CD4-positive, alpha-beta T cell treated with Interleukin-4 for 1 hour (primary cell): ENCODE results near the gene GNPTG.

ENCODE experiments used
- DNase-seq, 2 donors: peaks; one replicate each; pipeline ENCODE4 v3.0.0-alpha.2; 2020 to 2022

Gene GNPTG

DNA sequence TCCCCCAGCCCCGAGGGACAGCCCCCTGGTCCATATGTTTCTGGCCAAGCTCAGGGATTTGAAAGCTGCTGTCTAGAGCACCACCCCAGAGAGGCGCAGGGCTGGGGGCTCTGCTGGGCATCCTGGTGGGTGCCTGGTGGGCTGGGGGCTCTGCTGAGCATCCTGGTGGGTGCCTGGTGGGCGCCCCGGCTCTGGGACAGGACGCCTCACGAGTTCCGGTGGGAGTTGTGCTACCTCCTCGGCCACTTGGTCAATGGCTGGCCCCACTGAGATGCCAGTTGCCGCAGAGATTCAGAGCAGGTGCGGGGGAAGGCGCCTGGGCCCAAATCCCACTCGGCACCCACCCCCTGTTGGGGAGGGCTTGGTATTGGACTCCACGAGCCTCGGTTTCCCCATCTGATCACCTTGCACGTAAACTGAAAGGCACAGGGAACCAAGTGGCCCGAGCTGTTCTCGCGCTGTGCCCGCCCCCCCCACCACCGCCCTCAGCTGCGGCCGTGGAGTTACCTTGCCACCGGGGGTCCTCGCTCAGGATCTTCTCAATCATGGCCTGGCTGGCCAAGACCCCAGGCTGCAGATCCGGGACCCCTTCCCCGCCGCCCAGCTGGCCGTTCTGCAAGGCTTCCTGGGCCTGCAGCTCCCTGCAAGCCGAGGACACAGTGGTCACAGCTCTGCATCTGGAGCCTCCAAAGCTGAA lies 49.5 kb downstream of the GNPTG start:
- DNase-seq = no peak

DNA sequence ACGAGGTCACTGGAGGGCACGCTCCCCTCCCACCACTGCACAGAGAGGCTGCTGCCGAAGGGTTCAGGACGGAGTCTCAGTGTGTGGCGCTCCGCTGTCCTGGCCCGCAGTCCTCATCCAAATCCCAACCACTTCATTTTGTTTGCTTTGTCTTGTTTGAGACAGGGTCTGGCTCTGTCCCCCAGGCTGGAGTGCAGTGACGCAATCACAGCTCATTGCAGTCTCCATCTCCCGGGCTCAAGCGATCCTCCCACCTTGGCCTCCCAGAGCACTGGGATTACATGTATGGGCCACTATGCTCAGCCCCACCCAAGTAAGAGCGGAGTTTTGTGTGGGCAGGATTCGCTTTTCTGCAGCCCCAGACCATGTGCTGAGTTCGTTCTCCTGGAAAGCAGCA lies 50.0 kb downstream of the GNPTG start:
- no peak for DNase-seq

DNA sequence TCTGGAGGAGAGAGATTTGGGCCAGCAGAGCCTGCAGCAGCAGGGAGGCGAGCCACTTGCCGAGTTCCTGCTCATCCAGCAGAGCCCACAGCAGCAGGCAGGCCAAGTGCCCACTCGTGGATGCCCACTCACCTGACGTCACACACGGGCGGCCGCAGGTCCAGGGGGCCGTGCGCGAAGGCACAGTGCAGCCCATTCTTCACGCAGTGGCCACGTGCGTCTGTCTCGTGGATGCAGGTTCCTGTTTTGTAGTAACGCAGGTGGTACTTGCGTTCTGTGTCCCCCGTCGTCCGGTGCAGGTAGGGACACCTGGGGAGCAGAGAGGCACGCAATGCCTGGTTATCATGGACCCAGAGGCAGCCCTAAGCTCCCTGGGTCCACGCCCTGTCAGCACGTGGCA lies 51.3 kb downstream of the GNPTG start:
- DNase-seq = no peak

DNA sequence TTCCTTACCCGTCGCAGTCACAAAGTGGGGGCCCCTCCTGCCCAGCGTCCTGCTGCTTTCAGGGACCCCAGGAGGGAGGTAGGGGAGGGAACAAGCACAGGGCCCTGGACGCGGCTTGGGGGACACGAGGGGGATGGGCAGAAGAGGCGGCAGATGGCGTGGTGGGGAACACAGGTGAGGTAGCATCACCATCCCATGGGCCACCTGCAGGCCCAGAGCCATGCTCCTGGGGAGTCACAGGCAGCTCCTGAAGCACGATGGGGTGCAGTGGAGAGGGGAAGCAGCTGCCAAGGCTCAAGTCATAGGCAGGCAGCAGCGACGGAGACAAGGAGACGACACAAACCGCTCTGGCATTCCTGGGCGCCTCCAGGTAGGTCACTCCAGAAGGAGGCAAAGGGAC lies 52.0 kb downstream of the GNPTG start:
- DNase-seq = no peak

DNA sequence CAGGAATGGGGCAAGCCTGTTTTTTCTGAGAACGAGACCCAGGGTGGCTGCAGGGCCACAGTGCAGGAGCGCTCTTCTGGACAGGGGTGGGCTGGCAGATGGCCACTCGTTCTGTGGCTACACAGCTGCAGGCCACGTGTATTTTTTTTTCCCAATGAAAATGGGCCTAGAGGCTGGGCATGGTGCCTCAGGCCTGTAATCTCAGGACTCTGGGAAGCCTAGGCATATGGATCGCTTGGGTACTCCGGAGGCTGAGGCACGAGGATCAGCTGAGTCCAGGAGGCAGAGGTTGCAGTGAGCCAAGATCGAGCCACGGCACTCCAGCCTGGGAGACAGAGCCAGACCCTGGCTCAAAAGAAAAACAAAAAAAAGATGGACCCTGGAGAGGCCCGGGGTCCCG lies 56.0 kb downstream of the GNPTG start:
- DNase-seq = no peak

DNA sequence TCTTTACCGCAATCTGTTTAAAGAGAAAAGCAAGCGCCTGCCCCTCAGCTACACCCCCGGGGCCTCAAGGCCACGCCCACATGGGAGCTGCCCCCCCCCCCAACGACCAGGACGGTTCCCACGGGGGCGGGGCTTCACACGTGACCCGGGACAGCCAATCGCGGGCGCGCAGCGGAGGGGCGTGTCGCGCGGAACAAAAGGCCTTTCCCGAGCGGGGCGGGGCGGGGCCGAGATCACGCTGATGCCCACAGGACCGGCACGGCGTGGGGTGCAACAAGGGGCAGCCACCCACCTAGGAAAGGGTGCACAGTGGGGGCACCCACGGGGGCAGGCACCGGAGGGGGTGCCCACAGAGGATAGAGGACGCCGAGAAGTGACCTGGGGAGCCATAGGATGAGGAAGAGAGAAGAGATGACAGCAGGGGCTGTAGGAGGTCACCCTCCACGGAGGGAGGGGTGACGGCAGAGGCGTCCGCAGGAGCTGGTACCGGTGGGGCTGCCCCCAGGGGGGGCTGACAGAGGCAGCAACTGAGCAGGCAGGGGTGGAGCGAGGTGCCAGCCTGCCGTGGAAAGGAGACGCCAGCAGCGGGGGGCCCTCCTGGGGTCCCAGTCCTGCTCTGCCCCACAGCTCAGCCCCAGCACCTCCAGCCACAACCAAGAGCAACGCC lies 56.6 kb downstream of the GNPTG start:
- DNase-seq = peak; percentile 94 to 97

DNA sequence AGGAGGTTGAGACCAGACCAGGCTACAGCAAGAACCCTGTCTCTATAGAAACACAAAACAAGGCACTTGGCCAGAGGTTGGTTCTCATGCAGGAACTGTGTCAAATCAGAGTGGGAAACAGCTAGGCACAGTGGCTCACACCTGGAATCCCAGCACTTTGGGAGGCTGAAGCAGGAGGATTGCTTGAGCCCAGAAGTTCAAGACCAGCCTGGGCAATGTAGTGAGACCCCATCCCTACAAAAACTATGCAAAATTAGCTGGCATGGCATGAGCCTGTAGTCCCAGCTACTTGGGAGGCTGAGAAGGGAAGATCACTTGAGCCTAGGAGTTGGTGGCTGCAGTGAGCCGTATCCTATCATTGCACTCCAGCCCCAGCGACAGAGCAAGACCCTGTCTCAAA lies 61.1 kb downstream of the GNPTG start:
- no peak for DNase-seq
